Gastrocnemius medialis (tissue), 4 donors: ENCODE data around the gene RPP25L. TPM values are rescaled to one million over a fixed set of nuclear protein-coding genes. Genes with fewer than 3 reads are reported as not detected.

Experiments used
- ATAC-seq, 2 donors: fragments of 150-250 bp; one replicate each; pipeline ENCODE4 v1.9.1; 2016
- DNase-seq, 2 donors: peaks; one replicate each; pipeline ENCODE4 v3.0.0-alpha.2; 2019
- H3K27ac ChIP-seq, 4 donors: fragments of 200-600 bp; sonication (generic); 1 replicate in 1 of 4; 2 replicates in 3 of 4; pipeline ENCODE4 v1.5.1; 2016 to 2018; ENCODE audit warnings: mild to moderate bottlenecking in 2 of 4, moderate library complexity in 1 of 4
- H3K27me3 ChIP-seq, 3 donors: fragments of 200-600 bp; sonication (generic) in 2 of 3; 1 replicate in 1 of 3; 2 replicates in 2 of 3; pipeline versions ENCODE4 v1.5.1 to v1.6.0; 2016 to 2019; ENCODE audit warnings: mild to moderate bottlenecking in 1 of 3, moderate library complexity in 1 of 3
- H3K36me3 ChIP-seq, 2 donors: fragments of 200-600 bp; sonication (generic) in 1 of 2; one replicate each; pipeline ENCODE4 v1.5.1; 2017 to 2018
- H3K4me1 ChIP-seq, 2 donors: fragments of 200-600 bp; sonication (generic) in 1 of 2; one replicate each; pipeline ENCODE4 v1.5.1; 2016 to 2017; ENCODE audit warnings: mild to moderate bottlenecking in 2 of 2
- H3K4me3 ChIP-seq, 4 donors: fragments of 200-600 bp; sonication (generic) in 3 of 4; 1 replicate in 1 of 4; 2 replicates in 3 of 4; pipeline ENCODE4 v1.5.1; 2016 to 2019; ENCODE audit warnings: mild to moderate bottlenecking in 2 of 4
- H3K9me3 ChIP-seq, 3 donors: fragments of 200-600 bp; sonication (generic) in 2 of 3; 1 replicate in 1 of 3; 2 replicates in 2 of 3; pipeline ENCODE4 v1.5.1; 2016 to 2019
- CTCF ChIP-seq, 5 experiments: fragments of 450-650 bp in 3 of 5; fragments of 200-600 bp in 2 of 5; sonication (generic) in 2 of 5; IDR thresholded peaks in 4 of 5; conservative IDR thresholded peaks in 1 of 5; 1 replicate in 4 of 5; 2 replicates in 1 of 5; pipeline ENCODE4 v1.5.1; 2016 to 2019; ENCODE audit warnings: antibody characterized with exemption in 5 of 5, mild to moderate bottlenecking in 3 of 5, moderate library complexity in 3 of 5
- POLR2A ChIP-seq, 2 donors: fragments of 450-650 bp; IDR thresholded peaks; one replicate each; pipeline ENCODE4 v1.6.1; 2017; ENCODE audit warnings: antibody characterized with exemption in 2 of 2, mild to moderate bottlenecking in 2 of 2, moderate library complexity in 2 of 2
- in situ Hi-C, 4 donors: fragments of 200-750 bp; cut with MboI; loops; one replicate each; pipeline versions ENCODE4 v1.15.0 to v1.8.0; 2017; ENCODE audit warnings: low sequenced_read_pairs in 4 of 4
- intact Hi-C: fragments of 100-400 bp; cut with DNase I; formaldehyde crosslinking; loops from one replicate; pipeline ENCODE4 v1.15.1; 2023; ENCODE audit warnings: low total_unique reads
- total RNA-seq, 4 donors: library from RNA; depleted of rRNA; stranded (reverse); fragments of >200 nt; gene quantifications; one replicate each; pipeline versions ENCODE4 v1.1.0 to v1.2.3, GENCODE V29; 2016

The RPP25L gene
- total RNA-seq, 4 donors from 2014 or later, result 53.7 to 138 (median 97.2) TPM

GRCh38 chr9:34651876-34652601 is 40.1 kb upstream of the RPP25L start, which contains the start of gene IL11RA:
TSS of gene IL11RA (plus strand) at chr9:34652185. CDS start at chr9:34655218, 3,033 bp downstream.
- H3K4me3 ChIP-seq, result peak within 1 kb of the TSS; percentile 40 to 62 (median 58)
- peak within 1 kb of the TSS; percentile 88 to 91 (median 89) for H3K27ac ChIP-seq
- DNase-seq (peak; percentile 91 to 97), ATAC-seq (peak; percentile 83 to 84)
- no peaks in the 10 kb centered on the region for H3K9me3 ChIP-seq
- intact Hi-C loops, result loop anchor here (1.0 to 5.0 kb wide), 3 partner anchors 13 to 335 kb away; partner anchors contain the start of gene DNAJB5
- peaks cover 0 to 14% of the 10 kb centered on the region in 2 donors for H3K36me3 ChIP-seq
- H3K4me1 ChIP-seq, result peaks cover 46 to 54% of the 10 kb centered on the region in 2 donors
- in situ Hi-C loops, result loop anchor here in 1 of 4 donors (25.0 kb wide), 1 partner anchor 435 kb away; the partner anchor contains the start of genes FANCG and PIGO
- TF ChIP-seq POLR2A (IDR thresholded peaks at IDR 0.05) (peak; percentile 61 to 75), CTCF (IDR thresholded peaks at IDR 0.05 in 4 of 5, conservative IDR thresholded peaks at IDR 0.05 in 1 of 5) (no peak)
- H3K27me3 ChIP-seq, result no peaks in the 10 kb centered on the region

- in situ Hi-C loops (loop anchor here in 1 of 4 donors (25.0 kb wide), 1 partner anchor 436 kb away; the partner anchor contains the start of genes FANCG and PIGO), intact Hi-C loops (loop anchor here (5.0 kb wide), 1 partner anchor 336 kb away; the partner anchor contains the start of gene DNAJB5)
- DNase-seq (peak in 1 of 2 donors; percentile 55), ATAC-seq (no peak)
- peak overlapping the region; percentile 40 to 62 (median 58) for H3K4me3 ChIP-seq
- H3K27me3 ChIP-seq, result no peaks in the 10 kb centered on the region
- no peak for TF ChIP-seq POLR2A (IDR thresholded peaks at IDR 0.05)
- TF ChIP-seq CTCF (IDR thresholded peaks at IDR 0.05 in 4 of 5, conservative IDR thresholded peaks at IDR 0.05 in 1 of 5), result no peak
- no peaks in the 10 kb centered on the region for H3K9me3 ChIP-seq
- peak overlapping the region; percentile 88 to 91 (median 89) for H3K27ac ChIP-seq
- peaks cover 0 to 14% of the 10 kb centered on the region in 2 donors for H3K36me3 ChIP-seq
- peaks cover 47 to 58% of the 10 kb centered on the region in 2 donors for H3K4me1 ChIP-seq
These were observed 39.4 kb upstream of the RPP25L start for GRCh38 chr9:34651321-34651720.

- intact Hi-C loops, result loop anchor here (5.0 kb wide), 1 partner anchor 336 kb away; the partner anchor contains the start of gene DNAJB5
- ATAC-seq (no peak), DNase-seq (peak in 1 of 2 donors; percentile 36)
- H3K36me3 ChIP-seq, result peaks cover 0 to 14% of the 10 kb centered on the region in 2 donors
- no peaks in the 10 kb centered on the region for H3K9me3 ChIP-seq
- no peaks in the 10 kb centered on the region for H3K27me3 ChIP-seq
- H3K4me1 ChIP-seq, result peaks cover 52 to 63% of the 10 kb centered on the region in 2 donors
- peak overlapping the region; percentile 88 to 91 (median 89) for H3K27ac ChIP-seq
- TF ChIP-seq POLR2A (IDR thresholded peaks at IDR 0.05), result no peak
- TF ChIP-seq CTCF (IDR thresholded peaks at IDR 0.05 in 4 of 5, conservative IDR thresholded peaks at IDR 0.05 in 1 of 5), result no peak
- in situ Hi-C loops, result loop anchor here in 1 of 4 donors (25.0 kb wide), 1 partner anchor 436 kb away; the partner anchor contains the start of genes FANCG and PIGO
- H3K4me3 ChIP-seq, result no peak overlapping the region
These were observed 38.9 kb upstream of the RPP25L start for GRCh38 chr9:34650816-34651215.

- in situ Hi-C loops, result loop anchor here in 1 of 4 donors (10.0 kb wide), 1 partner anchor 56 kb away; no protein-coding TSS in a partner anchor
- ATAC-seq, result no peak
- no peak overlapping the region for H3K4me3 ChIP-seq
- H3K4me1 ChIP-seq, result peaks cover 44 to 46% of the 10 kb centered on the region in 2 donors
- intact Hi-C loops, result no loop called here
- DNase-seq, result no peak
- peaks cover 0 to 14% of the 10 kb centered on the region in 2 donors for H3K36me3 ChIP-seq
- no peaks in the 10 kb centered on the region for H3K27me3 ChIP-seq
- TF ChIP-seq POLR2A (IDR thresholded peaks at IDR 0.05) (no peak), CTCF (IDR thresholded peaks at IDR 0.05 in 4 of 5, conservative IDR thresholded peaks at IDR 0.05 in 1 of 5) (no peak)
- no peaks in the 10 kb centered on the region for H3K9me3 ChIP-seq
- H3K27ac ChIP-seq, result peak overlapping the region; percentile 43 to 94 (median 89)
These were observed 36.8 kb upstream of the RPP25L start for GRCh38 chr9:34648673-34649072.
